GM12878 (cell line): Measurements from ENCODE around the gene HERPUD2. TPM values are rescaled to one million over a fixed set of nuclear protein-coding genes. Genes with fewer than 3 reads are reported as not detected.

Experiments used
- ATAC-seq: fragments of 200-7000 bp; cut with Tn5 transposase; 3 replicates; pipeline ENCODE4 v1.9.1; 2020; ENCODE audit warnings: mild to moderate bottlenecking, moderate library complexity
- BruUV-seq: library from RNA; stranded (reverse); fragments of 400-500 nt; replicated peaks from 2 replicates; lab custom pipeline; 2021; lab: Mats Ljungman, UMichigan
- CTCF ChIA-PET: fragments of 300-600 bp; sonication (Branson Sonifier 250); formaldehyde crosslinking; extraction: SDS; loops from one replicate; lab custom pipeline; 2021; ENCODE audit warnings: inconsistent platforms; lab: Yijun Ruan, JAX
- POLR2A ChIA-PET: fragments of 350-600 bp; formaldehyde crosslinking; extraction: SDS; loops from one replicate; lab custom pipeline; 2021; ENCODE audit warnings: inconsistent platforms; lab: Charles Lee
- RAD21 ChIA-PET: fragments of 300-600 bp; sonication (Branson Sonifier 250); formaldehyde crosslinking; loops from one replicate; lab custom pipeline; 2023; ENCODE audit warnings: antibody characterized with exemption; ENCODE audit not compliant: unreplicated experiment; lab: Charles Lee
- SMC1A ChIA-PET: fragments of 300-600 bp; sonication (Branson Sonifier 250); formaldehyde crosslinking; loops from one replicate; lab custom pipeline; 2023; ENCODE audit not compliant: unreplicated experiment, uncharacterized antibody; lab: Charles Lee
- DNase-seq: peaks from one replicate; pipeline ENCODE4 v3.0.0-alpha.2; 2011; ENCODE audit warnings: low read depth, low spot score
- FAIRE-seq: peaks from 3 replicates; lab custom pipeline; 2011; peaks lifted over from hg19 to GRCh38; lab: Jason Lieb, UNC
- H2AFZ ChIP-seq: 2 replicates; pipeline ENCODE4 v1.6.0; 2011; ENCODE audit warnings: low read depth, low read length, control low read depth; ENCODE audit not compliant: control insufficient read depth
- H3K27ac ChIP-seq: 2 replicates; pipeline ENCODE4 v1.5.1; 2011; ENCODE audit warnings: control low read depth; ENCODE audit not compliant: control insufficient read depth, insufficient read depth
- H3K27me3 ChIP-seq, 2 experiments: replicated peaks in 1 of 2; 2 replicates each; pipeline versions ENCODE4 v1.6.0 to v1.6.1; 2011; ENCODE audit warnings: low read length in 1 of 2; ENCODE audit not compliant: control insufficient read depth in 2 of 2, insufficient read depth in 2 of 2
- H3K36me3 ChIP-seq, 2 experiments: 2 replicates each; pipeline ENCODE4 v1.5.1; 2011; ENCODE audit warnings: low read length in 1 of 2; ENCODE audit not compliant: control insufficient read depth in 2 of 2, insufficient read depth in 2 of 2
- H3K4me1 ChIP-seq: 2 replicates; pipeline ENCODE4 v1.6.1; 2011; ENCODE audit warnings: mild to moderate bottlenecking, low read length, moderate library complexity, mixed read lengths; ENCODE audit not compliant: control insufficient read depth, insufficient read depth
- H3K4me2 ChIP-seq: 2 replicates; pipeline ENCODE4 v1.6.0; 2011; ENCODE audit warnings: control low read depth; ENCODE audit not compliant: control insufficient read depth, insufficient read depth
- H3K4me3 ChIP-seq: fragments of 200-600 bp; sonication (generic); 2 replicates; pipeline ENCODE4 v1.5.1; 2016
- H3K79me2 ChIP-seq: 2 replicates; pipeline ENCODE4 v1.6.0; 2011; ENCODE audit warnings: low read length; ENCODE audit not compliant: control insufficient read depth, insufficient read depth
- H3K9ac ChIP-seq: 2 replicates; pipeline ENCODE4 v1.8.0; 2011; ENCODE audit warnings: low read length, control low read depth, mixed read lengths; ENCODE audit not compliant: control insufficient read depth, insufficient read depth
- H3K9me3 ChIP-seq: replicated peaks from 3 replicates; pipeline ENCODE4 v1.5.1; 2011; ENCODE audit warnings: mild to moderate bottlenecking, low read length; ENCODE audit not compliant: control insufficient read depth, insufficient read depth
- H4K20me1 ChIP-seq: 2 replicates; pipeline ENCODE4 v1.6.0; 2011; ENCODE audit not compliant: control insufficient read depth, insufficient read depth
- ASH2L ChIP-seq: fragments of 300-600, 200-600 bp; sonication (generic); IDR thresholded peaks from 2 replicates; pipeline ENCODE4 v1.6.1; 2017; ENCODE audit warnings: low read depth, mild to moderate bottlenecking, borderline replicate concordance
- BCL11A ChIP-seq: IDR thresholded peaks from 2 replicates; pipeline ENCODE4 v1.6.1; 2011; ENCODE audit warnings: low read depth, low read length
- BCL3 ChIP-seq: IDR thresholded peaks from 2 replicates; pipeline ENCODE4 v1.6.1; 2011; ENCODE audit warnings: borderline replicate concordance, low read depth, mild to moderate bottlenecking, moderate library complexity, low read length; ENCODE audit not compliant: insufficient read depth, poor library complexity, severe bottlenecking
- CREB1 ChIP-seq: IDR thresholded peaks from 2 replicates; pipeline ENCODE4 v1.6.1; 2012; ENCODE audit warnings: low read depth, mild to moderate bottlenecking, inconsistent platforms
- EP300 ChIP-seq, 2 experiments: fragments of 150-350 bp in 1 of 2; IDR thresholded peaks; 2 replicates each; pipeline ENCODE4 v1.6.1; 2011 to 2012; ENCODE audit warnings: low read depth in 2 of 2, low read length in 2 of 2, borderline replicate concordance in 1 of 2, improper control_type of control experiment in 1 of 2, inconsistent platforms in 1 of 2; ENCODE audit not compliant: control insufficient read depth in 1 of 2
- FOXM1 ChIP-seq: IDR thresholded peaks from 2 replicates; pipeline ENCODE4 v1.6.1; 2012; ENCODE audit warnings: low read depth, mild to moderate bottlenecking, inconsistent platforms, low read length, moderate library complexity
- HDAC2 ChIP-seq: fragments of 200-600 bp; sonication (generic); IDR thresholded peaks from 2 replicates; pipeline ENCODE4 v1.6.1; 2017
- HDAC6 ChIP-seq: fragments of 200-600 bp; sonication (generic); IDR thresholded peaks from one replicate; pipeline ENCODE4 v1.8.0; 2017; ENCODE audit warnings: antibody characterized with exemption; ENCODE audit not compliant: unreplicated experiment
- IKZF1 ChIP-seq: fragments of 450-650 bp; conservative IDR thresholded peaks from 2 replicates; pipeline ENCODE4 v1.6.1; 2017; ENCODE audit warnings: antibody characterized with exemption, mild to moderate bottlenecking
- MAX ChIP-seq: IDR thresholded peaks from 2 replicates; pipeline ENCODE4 v1.6.1; 2012; ENCODE audit warnings: low read depth, low read length, improper control_type of control experiment
- MEF2B ChIP-seq: fragments of 450-650 bp; IDR thresholded peaks from 2 replicates; pipeline ENCODE4 v1.6.1; 2018; ENCODE audit warnings: mild to moderate bottlenecking, moderate library complexity; ENCODE audit not compliant: partially characterized antibody, poor library complexity, severe bottlenecking
- NFYA ChIP-seq: IDR thresholded peaks from 2 replicates; pipeline ENCODE4 v1.6.1; 2011; ENCODE audit warnings: low read depth, mild to moderate bottlenecking, low read length, improper control_type of control experiment, borderline replicate concordance
- NR2C1 ChIP-seq: fragments of 450-650 bp; IDR thresholded peaks from 2 replicates; pipeline ENCODE4 v1.6.1; 2017; ENCODE audit warnings: antibody characterized with exemption, mild to moderate bottlenecking, moderate library complexity
- NR2C2 ChIP-seq: IDR thresholded peaks from 2 replicates; pipeline ENCODE4 v1.6.1; 2011; ENCODE audit warnings: borderline replicate concordance, low read depth; ENCODE audit not compliant: control insufficient read depth, insufficient read length
- POLR2A ChIP-seq: IDR thresholded peaks from 2 replicates; pipeline ENCODE4 v1.6.1; 2011; ENCODE audit warnings: low read depth, mild to moderate bottlenecking, low read length
- RB1 ChIP-seq: fragments of 450-650 bp; formaldehyde crosslinking; IDR thresholded peaks from 2 replicates; pipeline ENCODE4 v1.6.1; 2017; ENCODE audit warnings: mild to moderate bottlenecking, borderline replicate concordance
- RELB ChIP-seq: fragments of 450-650 bp; IDR thresholded peaks from 2 replicates; pipeline ENCODE4 v1.6.1; 2017; ENCODE audit warnings: low read depth, mild to moderate bottlenecking, moderate library complexity
- SMAD5 ChIP-seq: IDR thresholded peaks from 2 replicates; pipeline ENCODE4 v1.6.1; 2016; ENCODE audit warnings: antibody characterized with exemption, low read depth
- SMARCA5 ChIP-seq: fragments of 450-650 bp; IDR thresholded peaks from 2 replicates; pipeline ENCODE4 v1.6.1; 2017; ENCODE audit warnings: mild to moderate bottlenecking
- SREBF1 ChIP-seq: IDR thresholded peaks from 2 replicates; pipeline ENCODE4 v1.6.1; 2012; ENCODE audit warnings: mild to moderate bottlenecking, low read length
- TBL1XR1 ChIP-seq: IDR thresholded peaks from 2 replicates; pipeline ENCODE4 v1.6.1; 2012; ENCODE audit warnings: low read depth, low read length, improper control_type of control experiment
- WRNIP1 ChIP-seq: IDR thresholded peaks from 2 replicates; pipeline ENCODE4 v1.6.1; 2011; ENCODE audit warnings: low read depth, low read length, improper control_type of control experiment, borderline replicate concordance
- YBX1 ChIP-seq: fragments of 450-650 bp; IDR thresholded peaks from 2 replicates; pipeline ENCODE4 v1.6.1; 2016; ENCODE audit warnings: antibody characterized with exemption
- ZNF207 ChIP-seq: fragments of 450-650 bp; IDR thresholded peaks from 2 replicates; pipeline ENCODE4 v1.6.1; 2014; ENCODE audit warnings: antibody characterized with exemption, mild to moderate bottlenecking, borderline replicate concordance
- WGBS: methylation state at CpG from one replicate; pipeline ENCODE4 v1.1.6; 2016; ENCODE audit warnings: low lambda C conversion rate; ENCODE audit not compliant: insufficient replicate concordance, insufficient coverage; ENCODE audit errors: missing lambda C conversion rate; 5-methylcytosine and 5-hydroxymethylcytosine counted together
- in situ Hi-C: fragments of 300-500 bp; cut with MboI; formaldehyde crosslinking; loops from 9 replicates; pipeline ENCODE4 v1.14.3; 2018; ENCODE audit warnings: mixed read lengths
- intact Hi-C: fragments of 100-400 bp; cut with micrococcal nuclease; formaldehyde crosslinking; loops from one replicate; pipeline ENCODE4 v1.14.2; 2022; ENCODE audit not compliant: unreplicated experiment
- polyA plus RNA-seq, 11 experiments: library from polyadenylated mRNA; depleted of rRNA in 4 of 11; unstranded in 6 of 11; stranded (reverse) in 5 of 11; fragments of >200 nt; fragmentation: Nextera tagmentation in 4 of 11; fragmentation: Illumina TruSeq in 1 of 11; extraction: Ambion mirVana in 4 of 11; extraction: Trizol in 1 of 11; gene quantifications; 1 replicate in 1 of 11; 2 replicates in 10 of 11; pipeline versions ENCODE4 v1.2.1 to v1.2.3, GENCODE V29; 2011 to 2016; ENCODE audit warnings: inconsistent platforms in 2 of 11, missing spikeins in 2 of 11, low read depth in 1 of 11
- total RNA-seq, 4 experiments: library from RNA; depleted of rRNA in 3 of 4; stranded (reverse); fragments of >200 nt in 3 of 4; fragmentation: Illumina TruSeq in 1 of 4; extraction: Trizol in 1 of 4; gene quantifications; 2 replicates each; pipeline versions ENCODE4 v1.2.1 to v1.2.3, GENCODE V29; 2013 to 2021

The HERPUD2 gene
- total and polyA plus RNA-seq, 10 of the 15 experiments (the other 5 are each of a cell fraction or from before 2014, with no cell fraction given), result 4.7 to 69.6 (median 13.9) TPM

- no peak for TF ChIP-seq NR2C2
- TF ChIP-seq ZNF207, result no peak
- no peak for TF ChIP-seq MEF2B
- TF ChIP-seq NFYA, result no peak
- no peak for TF ChIP-seq WRNIP1
- no peak for TF ChIP-seq NR2C1
- no peak for TF ChIP-seq EP300 (IDR thresholded peaks at IDR 0.05; ENCODE audit: borderline replicate concordance in 1 of 2, control insufficient read depth in 1 of 2, low read depth in 2 of 2, low read length in 2 of 2)
- no peak for TF ChIP-seq RELB
- TF ChIP-seq HDAC2, result no peak
These were observed 81.8 kb downstream of the HERPUD2 start (continued) for GRCh38 chr7:35613150-35613549.

- no peaks in the 10 kb centered on the region for H3K36me3 ChIP-seq
These were observed 89.2 kb downstream of the HERPUD2 start for GRCh38 chr7:35605760-35606159.

More at GRCh38 chr7:35605760-35606159, 89.2 kb downstream of the HERPUD2 start:
- ChIA-PET POLR2A (no interaction called here), SMC1A (interaction anchor here (0.8 kb wide), 1 partner anchor 181 kb away, joined by 3 read pairs; no protein-coding TSS in a partner anchor), CTCF (interaction anchor here (0.9 kb wide), 1 partner anchor 13 kb away, joined by 3 read pairs; no protein-coding TSS in a partner anchor), RAD21 (no interaction called here)
- Histone ChIP-seq H2AFZ (no peak overlapping the region), H4K20me1 (no peaks in the 10 kb centered on the region), H3K27me3 (no peaks in the 10 kb centered on the region), H3K4me1 (no peaks in the 10 kb centered on the region), H3K9ac (no peak overlapping the region), H3K9me3 (no peaks in the 10 kb centered on the region), H3K4me2 (no peak overlapping the region), H3K79me2 (no peaks in the 10 kb centered on the region), H3K4me3 (no peak overlapping the region), H3K27ac (no peak overlapping the region)
- FAIRE-seq (no peak), ATAC-seq (no peak), DNase-seq (no peak)
- in situ Hi-C loops (no loop called here), intact Hi-C loops (no loop called here)
- WGBS, result 100% methylated on average over 1 of the region's 1 CpG
- BruUV-seq, result no TSS peak
- TF ChIP-seq NFYA (no peak), FOXM1 (no peak), YBX1 (no peak), SMAD5 (no peak), MAX (no peak), BCL11A (no peak), RB1 (no peak), SREBF1 (no peak), TBL1XR1 (no peak), ASH2L (no peak), POLR2A (no peak), CREB1 (no peak), HDAC6 (no peak), SMARCA5 (no peak), BCL3 (no peak), IKZF1 (no peak)
- TF ChIP-seq, all 136 proteins: peak for 0
